ENCODE measurements around the gene ZNF546.
"Not testable (repeated sequence)": the region's sequence is repeated elsewhere in the genome, so short reads cannot be mapped to it uniquely, and the experiment has no call there.

ZNF546 gene

GRCh38 chr19:39986643-39987042 lies 10.2 kb upstream of the ZNF546 start:
- no peak for DNase-seq (ENCODE audit: low read depth in 2 of 2)

GRCh38 chr19:39987167-39987566 lies 9.7 kb upstream of the ZNF546 start:
- DNase-seq (ENCODE audit: low read depth in 2 of 2) = no peak

GRCh38 chr19:39987596-39987995 lies 9.3 kb upstream of the ZNF546 start:
- no peak for DNase-seq (ENCODE audit: low read depth in 2 of 2)

- DNase-seq (ENCODE audit: low read depth in 2 of 2) = no peak
Observed at GRCh38 chr19:39993605-39994004, 3.3 kb upstream of the ZNF546 start.

GRCh38 chr19:39994361-39994760 lies 2.5 kb upstream of the ZNF546 start:
- DNase-seq (ENCODE audit: low read depth in 2 of 2) = no peak

- DNase-seq (ENCODE audit: low read depth in 2 of 2) = no peak
Observed at GRCh38 chr19:39995794-39996193, 1.1 kb upstream of the ZNF546 start.

- DNase-seq (ENCODE audit: low read depth in 2 of 2) = peak in 1 of 2 donors; percentile 6
Observed at GRCh38 chr19:39996218-39996810, 546 bp upstream of the ZNF546 start.

GRCh38 chr19:39997638-39998216 lies 867 bp downstream of the ZNF546 start:
- DNase-seq (ENCODE audit: low read depth in 2 of 2) = no peak

GRCh38 chr19:39998501-39998900 lies 1.6 kb downstream of the ZNF546 start:
- no peak for DNase-seq (ENCODE audit: low read depth in 2 of 2)

- DNase-seq (ENCODE audit: low read depth in 2 of 2) = no peak
Observed at GRCh38 chr19:40005691-40006272, 8.9 kb downstream of the ZNF546 start.

- DNase-seq (ENCODE audit: low read depth in 2 of 2) = no peak
Observed at GRCh38 chr19:40006273-40006691, 9.4 kb downstream of the ZNF546 start.

GRCh38 chr19:40009674-40010073 lies 12.8 kb downstream of the ZNF546 start:
- no peak for DNase-seq (ENCODE audit: low read depth in 2 of 2)

GRCh38 chr19:40013991-40014390 lies 17.1 kb downstream of the ZNF546 start:
- DNase-seq (ENCODE audit: low read depth in 2 of 2) = no peak

GRCh38 chr19:40023969-40024368 lies 27.1 kb downstream of the ZNF546 start:
- DNase-seq (ENCODE audit: low read depth in 2 of 2) = no peak

GRCh38 chr19:40025938-40026596 lies 29.2 kb downstream of the ZNF546 start:
- DNase-seq (ENCODE audit: low read depth in 2 of 2) = no peak

GRCh38 chr19:40026597-40026970 lies 29.7 kb downstream of the ZNF546 start:
- no peak for DNase-seq (ENCODE audit: low read depth in 2 of 2)

- DNase-seq (ENCODE audit: low read depth in 2 of 2) = no peak
Observed at GRCh38 chr19:40033989-40034560, 37.2 kb downstream of the ZNF546 start.

GRCh38 chr19:40035996-40036395 lies 39.1 kb downstream of the ZNF546 start:
- DNase-seq (ENCODE audit: low read depth in 2 of 2) = no peak

GRCh38 chr19:40038047-40038446 lies 41.2 kb downstream of the ZNF546 start:
- DNase-seq (ENCODE audit: low read depth in 2 of 2) = not testable (repeated sequence)

- not testable (repeated sequence) for DNase-seq (ENCODE audit: low read depth in 2 of 2)
Observed at GRCh38 chr19:40041718-40042117, 44.9 kb downstream of the ZNF546 start.

GRCh38 chr19:40053491-40053890 lies 56.6 kb downstream of the ZNF546 start:
- no peak for DNase-seq (ENCODE audit: low read depth in 2 of 2)

- DNase-seq (ENCODE audit: low read depth in 2 of 2) = no peak
Observed at GRCh38 chr19:40054632-40055031, 57.8 kb downstream of the ZNF546 start.

GRCh38 chr19:40055049-40055448 lies 58.2 kb downstream of the ZNF546 start:
- no peak for DNase-seq (ENCODE audit: low read depth in 2 of 2)
